ENCODE data around the gene MACF1. TPM values are rescaled to one million over a fixed set of nuclear protein-coding genes. Genes with fewer than 3 reads are reported as not detected.

The MACF1 gene
- total RNA-seq, 1 experiment from 2014 or later = 113 TPM

DNA sequence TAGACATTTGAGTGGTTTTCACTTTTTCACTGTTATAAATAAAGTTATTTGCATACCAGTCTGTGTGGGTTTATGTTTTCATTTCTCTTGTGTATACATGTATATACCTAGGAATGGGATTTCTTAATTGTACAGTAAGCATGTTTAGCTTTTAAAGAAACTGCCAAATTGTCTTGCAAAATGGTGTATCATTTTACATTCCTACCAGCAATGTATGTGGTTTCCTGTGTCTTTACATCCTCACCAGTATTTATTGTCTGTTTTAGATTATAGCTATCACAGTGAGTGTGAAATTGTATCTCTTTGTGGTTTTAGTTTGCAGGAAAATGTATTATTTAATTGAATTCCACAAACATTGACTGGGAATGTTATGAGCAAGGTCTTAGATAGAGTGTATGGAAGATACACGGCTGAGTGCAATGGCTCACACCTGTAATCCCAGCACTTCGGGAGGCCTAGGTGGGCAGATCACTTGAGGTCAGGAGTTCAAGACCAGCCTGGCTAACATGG, 57.3 kb downstream of the MACF1 start:
- DNase-seq (ENCODE audit: low read depth) = no peak

DNA sequence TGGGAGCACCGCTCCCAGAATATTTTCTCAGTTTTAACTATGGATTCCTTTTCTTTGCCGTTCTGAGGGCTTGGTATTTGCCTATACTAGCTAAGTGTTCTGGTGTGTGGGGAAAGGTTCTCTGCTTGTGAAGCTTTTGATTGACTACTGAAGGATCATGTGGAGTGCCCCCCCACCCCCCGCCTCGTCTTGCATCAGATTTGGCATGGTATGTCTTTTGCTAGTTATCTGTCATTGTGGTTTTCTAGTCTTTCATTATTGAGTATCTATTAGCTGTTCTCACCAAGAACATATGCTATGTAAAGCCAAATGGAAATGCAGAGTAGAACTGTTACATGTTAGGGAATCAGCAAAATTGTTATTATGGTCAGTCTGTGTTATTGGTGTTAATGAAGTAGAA, 58.3 kb downstream of the MACF1 start:
- DNase-seq (ENCODE audit: low read depth) = no peak

DNA sequence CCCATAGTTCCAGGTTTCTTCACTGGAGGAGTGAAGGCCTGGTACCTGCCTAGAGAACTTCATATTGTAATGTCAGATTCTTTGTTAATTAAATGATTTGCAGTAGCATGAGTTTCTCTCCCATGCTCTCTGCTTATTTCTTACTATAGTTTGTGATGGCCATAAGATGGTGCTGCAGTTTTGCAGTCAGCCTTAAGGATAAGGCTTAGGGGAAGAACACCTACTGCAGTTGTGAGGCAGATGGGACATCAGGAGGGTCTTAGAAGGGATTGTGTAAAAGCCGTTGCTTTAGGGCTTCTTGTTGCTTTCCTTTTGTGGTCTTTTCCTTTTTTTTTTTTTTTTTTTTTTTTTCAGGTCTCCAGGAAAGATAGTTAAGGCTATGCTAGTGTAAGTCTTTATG, 61.8 kb downstream of the MACF1 start:
- DNase-seq (ENCODE audit: low read depth) = peak; percentile 34

DNA sequence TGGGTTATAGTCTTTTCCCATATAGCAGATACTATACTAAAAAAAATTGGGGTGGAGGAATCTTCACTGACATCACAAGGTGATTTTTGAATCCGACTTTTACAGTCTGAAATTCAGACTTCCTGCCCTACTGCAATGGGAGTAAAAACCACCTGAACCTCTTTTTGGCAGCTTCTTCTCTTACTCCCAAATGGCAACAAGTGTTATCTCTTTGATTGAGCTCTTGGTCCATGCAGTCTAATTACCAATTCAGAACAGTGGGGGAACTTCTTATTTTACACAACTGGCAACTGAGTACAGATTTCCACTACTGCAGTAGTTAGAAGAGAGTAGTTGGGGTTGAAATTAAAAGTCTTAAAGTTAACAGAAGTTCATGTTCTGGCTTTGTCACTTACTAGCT, 62.3 kb downstream of the MACF1 start:
- no peak for DNase-seq (ENCODE audit: low read depth)

DNA sequence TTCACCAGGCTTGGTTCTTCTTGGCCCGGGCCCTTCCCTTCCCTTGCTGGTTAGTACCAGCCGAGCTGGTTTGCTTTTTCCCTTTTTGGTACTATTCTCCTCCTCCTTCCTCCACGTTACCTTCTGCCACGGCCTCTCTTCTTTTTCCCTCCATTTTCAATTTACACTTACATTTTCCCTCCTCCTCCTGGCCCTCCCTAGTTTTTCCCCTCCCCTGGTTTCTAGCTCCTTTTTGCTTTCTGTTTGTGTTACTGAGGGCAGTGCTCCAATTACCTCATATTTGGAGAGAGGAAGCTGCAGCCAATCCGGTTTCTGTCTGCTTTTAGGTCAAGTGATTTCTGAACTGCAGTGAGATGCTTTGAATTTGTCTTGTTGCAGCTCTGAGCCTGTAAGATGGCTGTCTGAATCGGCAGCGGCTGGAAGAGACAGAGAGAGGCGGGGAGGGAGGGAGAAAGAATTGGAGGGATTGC, 63.7 kb downstream of the MACF1 start:
- DNase-seq (ENCODE audit: low read depth) = peak; percentile 90

DNA sequence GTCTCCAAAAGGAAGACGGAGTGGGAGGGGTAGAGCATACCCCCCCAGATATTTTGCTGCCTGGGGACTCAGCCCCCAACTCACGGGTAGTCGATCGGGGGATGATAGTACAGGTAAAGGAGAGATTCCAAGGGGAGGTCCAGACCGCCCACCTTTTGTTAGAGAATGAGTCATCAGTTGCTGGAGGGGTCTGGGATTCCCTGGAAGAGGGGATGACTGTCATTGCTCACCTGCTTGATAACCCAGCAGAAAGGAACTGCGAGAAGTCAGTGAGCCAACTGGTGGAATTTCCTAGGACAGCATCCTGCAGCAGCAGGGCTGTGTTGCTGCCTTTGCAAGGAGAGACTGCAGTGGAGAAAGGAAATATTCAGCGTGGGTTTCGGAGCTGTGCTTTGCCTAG, 64.4 kb downstream of the MACF1 start:
- DNase-seq (ENCODE audit: low read depth) = no peak

DNA sequence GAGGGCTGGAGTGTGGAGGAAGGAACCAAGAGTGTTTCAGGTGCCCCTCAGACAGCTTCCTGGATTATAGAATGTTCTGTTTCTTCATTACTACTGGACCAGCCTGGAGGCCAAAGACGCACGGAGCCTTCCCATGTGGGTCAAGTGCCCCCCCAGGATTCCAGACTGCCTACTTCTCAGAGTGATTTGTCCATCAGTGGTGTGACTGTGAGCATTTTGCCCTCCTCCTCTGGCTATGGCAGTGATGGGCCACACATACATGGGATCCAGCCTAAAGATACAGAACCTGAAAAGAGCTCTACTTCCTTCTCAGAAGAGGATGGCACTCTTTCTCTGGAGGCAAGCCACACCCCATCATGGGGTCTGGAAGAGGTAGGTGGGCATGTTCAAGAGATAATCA, 64.9 kb downstream of the MACF1 start:
- DNase-seq (ENCODE audit: low read depth) = no peak

DNA sequence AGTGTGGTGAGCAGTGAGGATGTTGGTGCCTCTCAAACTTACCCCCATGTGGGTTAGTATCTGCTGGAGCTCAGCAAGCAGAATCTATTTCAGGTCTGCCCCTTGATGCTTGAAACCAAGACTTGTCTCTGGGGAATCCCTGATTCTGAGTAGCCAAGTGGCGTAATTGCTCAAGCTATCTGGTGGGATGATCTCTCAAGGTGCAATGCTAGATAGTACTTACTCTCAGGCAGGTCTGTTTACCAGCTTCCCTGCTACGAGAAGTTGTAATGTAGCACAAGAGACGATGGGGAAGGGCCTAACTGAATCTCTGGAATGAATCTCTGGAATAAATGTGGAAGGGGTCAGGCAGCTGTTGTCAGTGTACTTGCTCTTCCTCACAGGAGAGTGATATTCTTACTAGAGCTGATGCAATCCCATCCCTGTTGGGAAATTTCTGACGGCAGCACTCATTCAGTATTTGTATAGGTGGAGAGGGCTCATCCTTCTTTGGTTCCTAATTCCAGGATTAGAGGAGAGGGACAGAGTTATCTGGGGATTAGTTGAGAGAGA, 65.4 kb downstream of the MACF1 start:
- no peak for DNase-seq (ENCODE audit: low read depth)

DNA sequence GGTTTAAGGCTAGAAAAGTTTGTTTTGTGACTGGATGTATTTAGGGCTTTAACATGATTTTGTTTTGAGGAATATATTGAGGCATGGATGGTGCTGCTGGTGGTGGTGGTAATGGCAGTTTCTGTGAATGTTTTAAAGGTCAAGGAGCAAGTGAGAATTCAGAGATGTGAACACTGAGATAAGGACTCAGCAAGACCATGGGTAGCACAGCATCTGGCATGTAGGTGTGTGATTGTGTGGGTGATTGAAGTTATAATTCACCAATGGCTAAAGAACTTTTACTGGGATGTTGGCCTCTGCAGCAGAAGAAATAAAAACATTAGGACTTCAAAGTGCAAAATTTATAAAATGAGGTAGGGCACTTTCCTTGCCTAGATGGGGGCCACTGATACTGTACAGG, 65.9 kb downstream of the MACF1 start:
- no peak for DNase-seq (ENCODE audit: low read depth)

DNA sequence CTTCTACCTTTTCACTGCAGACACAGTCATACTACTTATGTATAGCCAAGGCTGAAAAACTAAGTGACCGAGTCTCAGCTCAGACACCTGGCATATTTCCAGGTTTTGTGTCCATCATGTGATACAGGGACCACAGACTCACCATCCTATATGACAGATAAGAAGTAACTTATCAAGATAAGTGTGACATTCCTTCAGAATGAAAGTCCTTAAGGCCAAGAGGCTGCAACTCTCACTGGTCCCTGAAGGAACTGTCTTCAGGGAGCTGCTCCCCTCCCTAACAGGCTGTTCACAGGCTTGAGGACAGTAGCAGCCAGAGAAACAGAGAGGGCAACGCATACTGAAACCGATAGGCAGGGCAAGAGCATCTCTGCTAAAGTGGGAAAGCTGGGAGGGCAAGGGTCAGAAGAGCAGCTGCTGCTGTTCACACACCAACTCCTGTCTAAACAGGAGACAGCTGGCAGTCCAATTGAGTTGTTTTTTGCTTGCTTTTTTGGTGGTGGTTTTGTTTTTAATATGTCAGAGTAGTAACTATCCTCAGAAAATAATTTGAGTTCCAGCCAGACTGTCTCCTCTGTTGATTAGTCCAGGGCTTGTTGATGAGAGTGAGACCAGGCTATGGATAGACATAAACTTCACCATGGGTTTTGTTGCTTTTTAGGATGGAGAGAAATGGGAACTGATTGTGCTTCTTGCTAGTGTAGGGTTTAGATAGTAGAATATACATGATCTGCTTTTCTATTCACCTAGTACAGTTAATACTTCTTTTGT, 67.7 kb downstream of the MACF1 start:
- no peak for DNase-seq (ENCODE audit: low read depth)

DNA sequence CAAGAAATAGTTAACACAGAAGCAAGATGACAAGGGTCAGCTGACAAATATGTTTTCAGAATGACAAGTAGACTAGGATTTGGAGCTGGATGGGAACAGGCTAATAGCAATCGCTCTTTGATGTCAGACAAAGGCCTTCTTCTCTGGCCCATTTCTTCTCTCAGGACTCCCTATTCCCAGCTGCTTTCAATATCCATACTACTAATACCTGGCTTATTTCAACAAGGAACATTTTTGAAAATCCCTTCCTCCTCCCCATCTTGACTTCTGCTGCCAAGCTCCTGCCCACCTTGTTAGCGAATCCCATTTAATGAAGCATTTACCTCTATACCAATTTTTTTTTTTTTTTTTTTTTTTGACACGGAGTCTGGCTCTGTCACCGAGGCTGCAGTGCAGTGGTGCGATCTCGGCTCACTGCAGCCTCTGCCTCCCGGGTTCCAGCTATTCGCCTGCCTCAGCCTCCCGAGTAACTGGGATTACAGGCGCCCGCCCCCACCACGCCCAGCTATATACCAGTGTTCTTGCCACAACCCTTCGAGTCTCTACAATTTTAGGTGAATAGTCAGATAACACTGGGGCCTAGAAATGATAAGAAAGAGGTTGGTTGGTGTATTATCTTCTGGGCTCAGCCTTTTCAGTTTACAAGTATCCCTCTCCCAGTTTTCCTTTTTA, 68.4 kb downstream of the MACF1 start:
- DNase-seq (ENCODE audit: low read depth) = no peak

DNA sequence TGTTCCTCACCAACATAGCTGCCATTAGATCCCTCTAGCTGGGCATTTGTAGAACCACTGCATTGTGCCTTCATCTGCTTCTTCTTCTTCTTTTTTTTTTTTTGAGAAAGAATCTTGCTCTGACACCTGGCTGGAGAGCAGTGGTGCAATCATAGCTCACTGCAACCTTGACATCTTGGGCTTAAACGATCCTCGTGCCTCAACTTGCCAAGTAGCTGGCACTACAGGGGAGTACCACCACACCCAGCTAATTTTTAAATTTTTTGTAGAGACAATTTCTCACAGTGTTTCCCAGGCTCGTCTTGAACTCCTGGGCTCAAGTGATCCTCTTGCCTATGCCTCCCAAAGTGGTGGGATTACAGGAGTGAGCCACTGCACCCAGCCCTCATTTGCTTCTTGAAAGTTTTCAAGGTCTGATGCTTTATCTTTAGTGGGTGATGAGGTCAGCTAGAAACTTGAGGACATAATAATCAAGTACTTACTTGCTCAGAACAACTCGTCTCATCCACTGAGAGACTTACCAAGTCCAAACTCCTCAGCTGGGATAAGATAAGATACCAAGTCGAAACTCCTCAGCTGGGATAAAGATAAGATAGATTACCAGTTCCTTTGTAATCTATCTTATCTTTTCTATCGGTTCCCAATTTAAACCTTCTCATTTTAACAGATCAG, 71.5 kb downstream of the MACF1 start:
- DNase-seq (ENCODE audit: low read depth) = no peak

DNA sequence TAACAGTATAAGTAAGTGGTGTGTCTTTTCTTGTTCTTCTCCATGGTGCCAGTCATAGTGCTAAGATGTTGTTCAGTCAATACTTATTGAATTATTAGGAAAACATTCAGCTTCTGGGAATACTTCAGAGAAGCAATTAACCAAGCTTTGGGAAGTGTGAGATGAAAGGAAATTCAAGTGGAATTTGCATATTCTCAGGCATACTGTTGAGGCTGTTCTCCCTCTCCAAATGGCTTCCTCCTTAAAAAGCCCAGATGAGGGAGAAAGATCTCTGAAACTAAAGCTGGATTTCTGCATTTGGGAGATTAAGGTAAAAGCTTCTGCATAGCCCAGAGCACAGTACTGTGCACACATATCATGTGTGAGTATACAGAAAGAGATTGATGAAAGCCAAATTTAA, 73.4 kb downstream of the MACF1 start:
- no peak for DNase-seq (ENCODE audit: low read depth)

DNA sequence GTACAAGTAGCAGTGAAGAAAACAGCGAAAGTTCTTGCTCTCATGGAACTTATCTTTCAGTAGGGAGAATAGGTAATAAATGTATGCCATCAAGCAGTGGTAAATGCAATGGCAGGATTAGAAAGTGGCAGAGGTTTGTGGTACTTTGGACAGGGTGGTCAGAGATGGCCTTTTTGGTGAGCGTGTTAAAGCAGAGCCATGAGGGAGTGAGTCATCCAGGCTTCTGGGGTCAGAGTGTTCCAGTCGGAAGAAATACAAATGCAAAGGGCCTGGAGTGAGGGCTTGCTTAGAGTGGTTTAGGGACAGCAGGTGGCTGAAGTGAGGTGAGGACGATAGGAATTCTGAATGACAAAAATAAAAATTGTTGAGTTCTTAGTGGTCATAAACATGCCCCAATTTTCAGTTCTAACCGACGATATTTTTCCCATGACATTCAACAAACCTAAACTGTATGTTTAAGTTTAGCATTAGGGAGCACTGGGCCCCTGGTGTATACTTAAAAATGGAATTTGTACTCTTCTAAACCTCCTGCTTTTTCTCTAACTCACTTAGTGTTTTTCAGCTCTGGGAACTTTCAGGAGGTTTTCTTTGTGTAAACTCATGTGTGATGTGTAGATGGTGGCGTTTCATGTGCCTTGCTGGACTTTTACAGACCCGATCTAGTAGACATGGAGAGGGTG, 78.2 kb downstream of the MACF1 start:
- no peak for DNase-seq (ENCODE audit: low read depth)

DNA sequence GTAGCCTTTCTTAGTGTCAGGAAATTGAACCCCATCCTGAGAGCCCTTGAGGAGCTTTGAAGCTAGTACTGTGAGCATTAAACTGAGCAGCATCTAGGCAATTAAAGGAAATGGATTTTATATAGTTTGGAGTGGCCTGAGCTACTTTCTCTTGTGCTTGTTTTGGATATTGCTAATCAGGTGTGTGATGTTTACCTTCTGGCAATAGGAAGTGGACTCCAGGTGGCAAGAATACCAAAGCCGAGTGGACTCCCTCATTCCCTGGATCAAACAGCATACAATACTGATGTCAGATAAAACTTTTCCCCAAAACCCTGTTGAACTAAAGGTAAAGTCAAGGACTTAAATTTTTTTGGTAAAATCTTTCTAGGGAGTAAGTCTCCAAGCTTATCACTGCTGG, 79.4 kb downstream of the MACF1 start:
- DNase-seq (ENCODE audit: low read depth) = no peak

DNA sequence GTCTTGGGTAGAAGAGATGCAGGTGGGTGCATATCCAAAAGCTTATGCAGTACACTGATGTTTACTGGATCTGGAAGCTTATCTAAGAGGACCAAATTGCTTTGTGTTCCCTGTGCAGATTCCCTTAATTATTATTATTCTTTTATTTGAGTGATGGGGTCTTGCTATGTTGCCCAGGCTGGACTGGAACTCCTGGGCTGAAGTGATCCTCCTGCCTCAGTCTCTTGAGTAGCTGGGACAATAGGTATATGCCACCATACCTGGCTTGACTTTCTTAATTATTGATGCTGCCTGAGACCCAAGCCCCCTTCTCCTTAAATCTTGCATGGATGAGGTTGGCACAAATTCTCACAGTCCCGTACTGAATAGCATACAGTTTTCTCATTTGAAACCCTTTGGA, 83.0 kb downstream of the MACF1 start:
- DNase-seq (ENCODE audit: low read depth) = no peak

DNA sequence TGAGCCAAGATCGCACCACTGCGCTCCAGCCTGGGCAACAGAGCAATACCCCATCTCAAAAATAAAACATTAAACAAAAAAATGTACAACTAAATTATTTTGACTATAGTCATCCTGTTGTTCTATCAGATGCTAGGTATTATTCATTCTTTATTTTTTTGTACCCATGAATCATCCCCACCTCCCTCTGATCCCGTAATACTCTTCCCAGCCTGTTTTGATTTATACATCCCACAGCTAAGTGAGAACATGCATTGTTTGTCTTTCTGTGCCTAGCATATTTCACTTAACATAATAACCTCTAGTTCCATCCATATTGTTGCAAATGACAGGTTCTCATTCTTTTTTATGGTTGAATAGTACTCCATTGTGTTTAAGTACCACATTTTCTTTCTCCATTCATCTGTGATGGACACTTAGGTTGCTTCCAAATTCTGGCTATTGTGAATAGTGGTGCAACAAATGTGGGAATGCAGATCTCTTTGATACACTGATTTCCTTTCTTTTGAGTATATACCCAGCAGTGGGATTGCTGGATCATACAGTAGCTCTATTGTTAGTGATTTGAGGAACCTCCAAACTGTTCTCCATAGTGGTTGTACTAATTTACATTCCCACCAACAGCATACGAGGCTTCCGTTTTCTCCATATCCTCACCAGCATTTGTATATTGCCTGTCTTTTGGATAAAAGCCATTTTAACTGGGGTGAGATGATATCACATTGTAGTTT, 84.4 kb downstream of the MACF1 start:
- DNase-seq (ENCODE audit: low read depth) = no peak

DNA sequence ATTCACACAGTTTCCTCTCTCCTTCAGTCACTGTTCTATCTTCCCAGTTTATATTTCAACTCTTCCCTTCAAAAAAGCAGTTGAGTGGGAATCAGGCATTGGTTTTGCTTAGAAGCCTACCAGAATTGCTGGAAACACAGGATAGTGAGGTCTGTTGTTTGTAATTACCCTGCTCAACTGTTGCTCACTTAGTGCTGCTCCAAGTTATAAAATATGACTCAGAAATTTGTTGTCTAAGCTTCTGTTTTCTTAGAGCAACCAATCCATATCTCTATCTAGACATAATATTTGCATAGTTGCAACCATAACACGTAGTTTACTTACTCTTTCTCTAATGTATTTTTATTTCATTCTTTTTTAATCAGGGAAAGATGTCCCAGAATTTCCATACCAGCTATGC, 87.9 kb downstream of the MACF1 start:
- DNase-seq (ENCODE audit: low read depth) = no peak

DNA sequence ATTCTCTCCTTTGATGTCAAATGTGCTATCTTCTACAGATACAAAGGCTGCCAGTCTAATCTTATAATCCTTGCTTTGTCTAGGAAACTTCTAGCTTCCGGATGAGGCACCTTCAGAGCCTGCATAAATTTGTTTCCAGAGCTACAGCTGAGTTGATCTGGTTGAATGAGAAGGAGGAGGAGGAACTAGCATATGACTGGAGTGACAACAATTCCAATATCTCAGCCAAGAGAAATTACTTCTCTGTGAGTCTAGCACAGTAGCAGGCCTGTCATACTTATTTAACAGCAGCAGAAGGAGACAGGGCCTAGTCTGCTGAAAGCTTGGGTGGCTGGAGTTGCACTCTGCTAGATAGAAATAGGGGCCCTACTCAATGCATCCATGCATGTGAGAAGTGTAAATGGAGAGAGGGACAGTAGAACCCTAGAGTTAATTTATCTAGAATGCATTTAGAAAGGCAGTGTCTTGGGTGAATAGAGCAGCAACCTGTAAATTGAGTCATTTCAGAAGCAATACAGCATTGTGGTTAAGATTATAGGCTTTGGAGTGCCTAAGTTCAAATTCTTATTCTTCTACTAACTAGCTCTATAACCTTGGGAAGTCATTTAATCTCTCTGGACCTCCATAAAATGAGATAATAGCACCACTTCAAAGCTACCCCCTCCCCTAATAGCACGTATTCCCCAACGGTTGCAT, 89.0 kb downstream of the MACF1 start:
- DNase-seq (ENCODE audit: low read depth) = peak; percentile 14

DNA sequence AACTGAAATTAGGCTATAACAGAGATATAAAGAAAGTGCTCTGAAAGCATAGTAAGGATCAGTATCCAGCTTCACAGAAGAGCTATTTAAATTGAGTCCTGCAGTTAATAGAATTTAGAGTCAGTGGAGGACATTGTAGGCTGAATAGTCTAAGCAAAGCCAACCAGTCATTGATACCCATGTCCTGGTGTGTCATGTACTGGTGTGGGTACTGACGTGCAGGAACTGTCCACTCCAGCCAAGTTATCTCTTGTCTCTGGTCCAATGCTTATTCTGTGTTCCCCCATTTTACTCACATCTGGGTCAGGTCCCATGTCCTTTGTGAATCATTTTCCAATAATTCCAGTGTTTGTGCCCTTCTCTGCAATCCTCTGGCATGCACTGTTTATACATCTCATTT, 90.0 kb downstream of the MACF1 start:
- DNase-seq (ENCODE audit: low read depth) = no peak

DNA sequence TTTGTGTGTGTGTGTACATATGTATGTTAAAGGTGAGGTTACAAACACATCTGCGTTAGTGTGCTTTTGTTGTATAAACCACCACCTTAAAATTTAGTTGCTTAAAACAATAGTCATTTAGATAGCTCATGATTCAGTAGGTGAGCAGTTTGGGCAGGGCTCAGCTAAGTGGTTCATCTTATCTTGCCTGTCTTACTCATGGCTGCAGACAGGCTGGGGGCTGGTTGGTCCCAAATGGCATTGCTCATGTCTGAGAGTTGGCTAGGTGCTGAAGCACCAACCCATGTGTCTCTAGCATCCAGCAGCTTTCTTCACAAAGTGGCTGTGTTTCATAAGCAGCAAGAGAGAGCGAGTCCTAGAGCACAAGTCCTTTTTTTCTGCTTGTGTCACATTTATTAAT, 91.4 kb downstream of the MACF1 start:
- DNase-seq (ENCODE audit: low read depth) = no peak
